ENCODE results near the gene SNX14.
A peak's percentile ranks its signal among the peaks of the same experiment; 100 is the strongest.
"Not testable (repeated sequence)": the region's sequence is repeated elsewhere in the genome, so short reads cannot be mapped to it uniquely, and the experiment has no call there.

Gene SNX14

DNA sequence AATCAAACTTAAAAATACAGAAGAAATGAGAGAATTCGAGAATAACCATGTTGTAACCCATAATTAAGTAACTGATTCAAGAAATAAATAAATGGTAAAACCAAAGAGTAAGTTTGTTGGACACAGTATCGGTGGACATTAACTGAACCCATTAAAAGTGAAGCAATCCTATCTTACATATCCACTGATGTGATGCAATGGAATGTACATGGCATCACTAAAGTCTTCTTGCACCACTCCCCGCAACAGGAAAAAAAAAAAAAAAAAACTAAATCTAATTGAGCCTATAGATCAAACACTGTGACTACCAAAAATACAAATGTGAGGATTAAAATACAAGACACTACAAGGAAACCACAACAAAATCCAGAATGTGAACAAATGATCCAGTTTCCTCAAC is 7.9 kb downstream of the SNX14 start:
- no peak for DNase-seq

DNA sequence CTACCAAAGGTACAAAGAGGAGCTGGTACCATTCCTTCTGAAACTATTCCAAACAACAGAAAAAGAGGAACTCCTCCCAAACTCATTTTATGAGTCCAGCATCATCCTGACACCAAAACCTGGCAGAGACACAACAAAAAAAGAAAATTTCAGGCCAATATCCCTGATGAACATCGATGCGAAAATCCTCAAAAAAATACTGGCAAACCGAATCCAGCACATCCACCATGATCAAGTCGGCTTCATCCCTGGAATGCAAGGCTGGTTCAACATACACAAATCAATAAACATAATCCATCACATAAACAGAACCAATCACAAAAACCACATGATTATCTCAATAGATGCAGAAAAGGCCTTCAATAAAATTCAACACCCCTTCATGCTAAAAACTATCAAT is 10.8 kb downstream of the SNX14 start:
- not testable (repeated sequence) for DNase-seq

DNA sequence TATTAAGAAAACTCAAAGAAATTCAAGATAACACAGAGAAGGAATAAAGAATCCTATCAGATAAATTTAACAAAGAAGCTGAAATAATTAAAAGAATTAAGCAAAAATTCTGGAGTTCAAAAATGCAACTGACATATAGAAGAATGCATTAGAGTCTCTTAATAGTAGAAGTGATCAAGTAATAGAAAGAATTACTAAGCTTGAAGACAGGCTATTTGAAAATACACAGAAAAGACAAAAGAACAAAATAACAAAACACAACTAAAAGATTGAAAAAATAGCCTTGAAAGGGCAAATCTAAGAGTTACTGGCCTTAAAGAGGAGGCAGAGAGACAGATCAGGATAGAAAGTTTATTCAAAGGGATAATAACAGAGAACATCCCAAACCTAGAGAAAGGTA is 12.1 kb downstream of the SNX14 start:
- DNase-seq: no peak

DNA sequence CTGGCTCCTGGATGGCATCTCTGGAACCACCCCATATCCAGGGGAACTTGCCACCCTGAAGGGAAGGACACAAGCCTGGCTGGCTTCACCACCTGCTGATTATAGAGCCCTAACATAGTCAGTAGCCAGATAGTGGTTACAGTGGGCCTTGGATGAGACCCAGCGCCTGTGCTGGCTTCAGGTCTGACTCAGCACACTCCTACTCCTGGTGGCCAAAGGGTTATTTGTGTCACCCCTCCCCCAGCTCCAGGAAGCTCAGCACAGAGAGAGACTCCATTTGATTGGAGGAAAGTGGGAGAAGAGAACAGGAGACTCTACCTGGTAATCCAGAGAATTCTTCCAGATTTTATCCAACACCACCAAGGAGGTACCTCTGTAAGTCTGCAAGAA is 12.8 kb downstream of the SNX14 start:
- no peak for DNase-seq

DNA sequence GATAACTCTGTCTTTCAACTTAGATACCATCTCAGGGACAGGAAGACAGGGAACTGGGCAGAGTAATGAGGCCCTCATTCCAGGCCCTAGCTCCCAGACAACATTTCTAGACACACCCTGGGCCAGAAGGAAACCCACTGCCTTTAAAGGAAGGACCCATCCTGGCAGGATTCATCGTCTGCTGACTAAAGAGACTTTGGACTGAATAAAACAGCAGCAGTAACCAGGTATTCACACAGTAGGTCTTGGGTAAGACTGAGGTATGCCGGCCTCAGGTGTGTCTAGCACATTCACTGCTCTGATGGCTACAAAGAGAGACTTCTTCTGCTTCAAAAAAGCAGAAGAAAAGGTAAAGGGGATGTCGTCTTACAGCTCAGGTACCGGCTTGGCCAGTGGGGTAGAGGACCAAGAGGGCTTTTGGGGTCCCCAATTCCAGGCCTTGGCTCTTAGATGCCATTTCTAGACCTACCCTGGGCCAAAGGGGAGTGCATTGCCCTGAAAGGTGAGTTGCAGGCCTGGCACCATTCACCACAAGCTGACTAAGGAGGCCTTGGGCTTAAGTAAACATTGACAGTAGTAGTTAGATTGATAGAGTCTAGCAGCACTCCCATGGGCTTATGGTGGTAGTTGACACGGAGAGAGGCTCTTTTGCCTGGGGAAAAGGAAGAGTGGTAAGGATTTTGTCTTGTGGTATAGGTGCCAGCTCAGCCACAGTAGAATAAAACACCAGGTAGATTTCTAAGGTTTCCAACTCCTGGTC is 13.4 kb downstream of the SNX14 start:
- DNase-seq: no peak

DNA sequence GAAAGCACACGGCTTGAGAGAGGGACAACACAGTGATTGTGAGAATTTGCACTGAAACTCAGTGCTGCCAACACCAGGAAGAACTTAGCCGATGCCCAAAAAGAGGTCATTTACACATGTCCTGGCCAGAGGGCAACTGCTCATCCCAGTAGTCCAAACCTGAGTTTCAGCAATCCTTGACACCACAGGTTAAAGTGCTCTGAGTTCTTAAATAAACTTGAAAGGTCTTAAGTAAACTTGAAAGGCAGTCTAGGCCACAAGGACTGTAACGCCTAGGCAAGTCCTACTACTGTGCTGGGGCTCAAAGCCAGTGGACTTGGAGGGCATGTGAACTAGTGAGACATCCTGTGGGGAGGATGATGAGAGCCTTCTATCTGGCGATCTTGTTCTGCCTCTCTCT is 14.1 kb downstream of the SNX14 start:
- DNase-seq: no peak

DNA sequence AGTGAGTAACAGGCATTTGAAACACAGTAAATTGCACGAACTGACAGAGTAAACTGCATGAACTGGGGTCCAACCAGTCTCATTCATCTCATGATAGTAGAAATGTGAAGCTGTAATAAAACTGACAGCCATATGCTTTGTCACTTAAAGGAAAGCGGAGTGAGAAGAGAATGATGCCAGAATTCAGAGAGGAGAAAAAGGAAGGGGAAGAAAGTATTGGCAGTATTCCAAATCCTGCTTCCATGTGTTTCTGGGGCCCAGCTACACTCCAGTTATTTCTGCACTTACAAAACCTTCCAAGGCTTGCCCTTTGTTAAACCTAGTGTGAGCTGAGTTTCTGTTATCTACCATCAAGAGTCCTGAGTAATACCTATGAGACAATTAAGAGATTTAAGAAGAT is 17.2 kb downstream of the SNX14 start:
- peak; percentile 7 to 26 for DNase-seq

DNA sequence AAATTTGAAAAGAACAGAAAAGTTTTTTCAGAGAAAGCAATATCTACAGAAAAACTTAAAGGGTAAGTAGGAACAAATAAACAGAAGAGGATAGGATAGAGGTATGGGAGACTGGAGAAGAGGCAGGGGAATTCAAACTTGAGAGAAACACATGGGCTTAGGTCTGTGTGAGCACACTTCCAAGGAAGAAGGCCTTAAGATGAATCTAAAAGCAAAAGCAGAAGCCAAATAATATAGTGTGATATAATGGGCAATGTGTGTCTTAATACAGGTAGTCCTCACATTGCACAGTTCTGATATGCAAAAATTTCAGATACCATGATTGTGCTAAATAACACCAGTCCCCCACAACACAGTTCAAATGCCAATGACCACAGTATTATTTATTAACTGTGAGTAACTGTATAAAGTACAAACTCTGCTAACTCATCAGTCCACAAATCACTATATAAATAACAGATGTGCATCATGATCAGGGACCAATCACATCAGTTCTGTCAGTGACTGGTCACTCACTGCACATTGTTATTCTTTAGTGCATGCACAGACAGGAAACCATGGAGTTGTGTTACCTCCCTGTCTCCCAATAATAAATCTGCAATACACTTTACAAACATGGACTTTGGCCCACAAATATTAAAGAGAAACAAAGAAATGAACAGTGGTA is 18.6 kb downstream of the SNX14 start:
- no peak for DNase-seq

DNA sequence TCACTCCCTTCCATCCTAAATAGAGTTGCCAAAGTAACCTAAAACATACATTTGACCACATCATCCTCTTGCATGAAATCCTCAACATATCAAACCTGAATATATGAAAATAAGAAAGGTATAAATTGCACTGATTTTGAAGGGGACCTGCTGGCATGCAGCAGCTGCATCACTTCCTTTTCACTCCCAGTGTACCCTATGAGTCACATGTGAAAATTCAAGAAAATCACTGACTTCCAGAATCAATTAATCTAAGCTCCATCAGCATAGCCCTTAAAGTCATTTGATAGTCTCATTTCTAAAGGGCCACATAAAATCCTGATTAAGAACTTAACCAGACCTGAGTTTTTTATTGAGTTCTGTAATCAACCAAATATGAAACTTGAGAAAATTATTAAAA is 24.3 kb downstream of the SNX14 start:
- DNase-seq: no peak

DNA sequence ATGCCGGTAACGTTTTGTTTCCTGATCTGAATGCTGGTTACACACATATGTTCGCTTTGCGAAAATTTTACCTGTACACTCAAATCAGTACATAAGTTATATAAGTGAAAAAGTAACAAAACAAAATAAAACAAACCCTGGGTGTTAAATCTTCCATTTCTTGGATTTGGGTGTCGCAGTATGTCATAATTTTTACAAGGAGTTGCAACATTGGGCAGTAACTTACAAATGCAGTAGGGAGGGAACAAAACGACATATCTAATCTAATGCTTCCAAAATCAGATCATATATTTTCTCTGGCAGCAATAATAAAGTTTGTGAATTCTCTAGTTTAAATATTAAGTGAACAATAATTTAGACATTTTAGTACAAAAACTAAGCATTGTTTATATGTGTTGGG is 25.2 kb downstream of the SNX14 start:
- no peak for DNase-seq

DNA sequence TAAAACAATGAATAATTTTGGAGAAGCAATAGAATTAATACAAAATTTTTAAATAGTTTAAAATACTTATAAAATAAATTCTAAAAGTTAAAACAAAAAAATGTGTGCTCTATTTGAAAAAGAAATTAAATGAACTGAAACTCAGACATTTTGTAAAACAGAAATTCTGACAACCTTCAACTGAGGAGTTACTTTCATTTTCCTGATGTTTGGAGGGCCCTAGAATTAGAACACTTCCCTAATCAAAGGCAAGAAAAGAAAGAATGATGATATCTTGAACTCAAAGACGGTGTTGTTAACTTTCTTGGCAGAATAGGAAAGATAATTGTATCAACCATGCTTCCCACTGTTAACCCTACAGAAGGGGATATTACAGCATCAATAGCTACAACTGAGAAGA is 27.9 kb downstream of the SNX14 start:
- DNase-seq: no peak

DNA sequence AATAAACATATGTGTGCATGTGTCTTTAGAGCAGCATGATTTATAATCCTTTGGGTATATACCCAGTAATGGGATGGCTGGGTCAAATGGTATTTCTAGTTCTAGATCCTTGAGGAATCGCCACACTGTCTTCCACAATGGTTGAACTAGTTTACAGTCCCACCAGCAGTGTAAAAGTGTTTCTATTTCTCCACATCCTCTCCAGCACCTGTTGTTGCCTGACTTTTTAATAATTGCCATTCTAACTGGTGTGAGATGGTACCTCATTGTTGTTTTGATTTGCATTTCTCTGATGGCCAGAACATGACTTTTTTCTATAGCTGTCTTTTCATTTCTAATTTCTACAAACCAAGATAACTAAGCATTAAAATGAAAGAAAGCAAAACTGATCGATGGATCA is 29.4 kb downstream of the SNX14 start:
- DNase-seq: not testable (repeated sequence)

DNA sequence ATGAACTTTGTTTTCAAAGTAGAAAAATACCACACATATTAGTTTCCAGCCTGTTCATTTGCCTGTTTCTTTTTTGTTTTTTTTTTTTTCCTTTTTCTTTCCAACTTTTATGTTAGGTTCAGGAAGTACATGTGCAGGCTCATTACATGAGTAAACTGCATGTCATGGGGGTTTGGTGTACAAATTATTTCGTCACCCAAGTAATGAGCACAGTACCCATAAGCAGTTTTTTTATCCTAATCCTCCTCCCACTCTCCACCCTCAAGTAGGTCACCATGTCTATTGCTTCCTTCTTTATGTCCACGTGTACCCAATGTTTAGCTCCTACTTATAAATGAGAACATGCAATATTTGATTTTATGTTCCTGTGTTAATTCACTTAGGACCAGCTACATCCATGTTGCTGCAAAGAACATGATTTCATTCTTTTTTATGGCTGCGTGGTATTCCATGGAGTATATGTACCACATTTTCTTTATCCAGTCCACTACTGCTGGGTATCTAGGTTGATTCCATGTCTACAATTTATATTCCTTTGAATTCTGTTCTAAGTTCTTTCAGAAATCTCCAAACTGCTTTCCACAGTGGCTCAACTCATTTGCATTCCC is 31.8 kb downstream of the SNX14 start:
- DNase-seq: no peak

DNA sequence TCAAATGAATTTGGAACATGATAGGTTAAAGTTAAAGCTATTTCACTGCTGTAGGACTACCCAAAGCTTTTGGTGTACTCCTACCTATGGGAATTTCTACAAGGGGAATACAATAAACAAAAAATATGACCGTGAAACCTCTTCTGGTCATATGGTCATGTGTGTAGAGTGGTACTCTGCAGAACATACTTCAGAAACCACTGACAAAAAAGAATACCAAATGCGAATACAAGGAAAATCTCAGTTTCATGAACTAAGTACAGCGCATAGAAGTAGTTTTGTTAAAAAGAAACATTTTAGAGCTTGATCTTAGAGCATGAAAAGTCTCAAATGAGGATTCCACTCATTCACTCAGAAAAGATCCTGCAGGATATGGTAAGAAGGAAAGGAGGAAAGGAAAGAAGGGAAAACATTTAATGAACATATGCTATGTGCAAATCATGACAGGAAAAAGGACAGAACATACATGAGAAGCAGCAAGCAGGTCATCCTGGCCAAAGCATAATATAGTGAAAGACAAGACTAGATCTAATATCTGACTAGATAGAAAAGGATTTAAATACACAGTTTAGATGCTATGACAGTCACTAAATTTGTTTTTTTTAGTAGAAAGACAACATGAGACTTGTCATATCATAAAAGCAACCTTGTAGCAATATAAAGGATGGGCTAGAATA is 36.5 kb downstream of the SNX14 start:
- no peak for DNase-seq

DNA sequence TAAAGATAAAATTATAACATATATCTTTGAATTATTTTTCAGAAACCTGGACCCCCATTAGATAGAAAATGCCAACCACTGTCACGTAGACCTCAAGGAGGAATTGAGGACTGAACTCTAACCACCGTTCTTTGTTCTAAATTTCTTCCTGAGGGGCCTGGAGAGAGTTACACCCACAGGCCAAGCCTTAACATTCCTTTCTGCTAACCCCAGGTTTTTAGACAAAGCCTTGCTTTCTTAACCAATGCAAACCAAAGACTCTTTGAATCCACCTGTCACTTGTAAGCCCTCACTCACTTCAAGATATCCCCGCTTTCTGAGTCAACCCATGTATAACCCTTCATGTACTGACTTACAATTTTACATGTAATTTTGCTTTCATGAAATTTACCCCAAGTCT is 41.0 kb downstream of the SNX14 start:
- DNase-seq: no peak

DNA sequence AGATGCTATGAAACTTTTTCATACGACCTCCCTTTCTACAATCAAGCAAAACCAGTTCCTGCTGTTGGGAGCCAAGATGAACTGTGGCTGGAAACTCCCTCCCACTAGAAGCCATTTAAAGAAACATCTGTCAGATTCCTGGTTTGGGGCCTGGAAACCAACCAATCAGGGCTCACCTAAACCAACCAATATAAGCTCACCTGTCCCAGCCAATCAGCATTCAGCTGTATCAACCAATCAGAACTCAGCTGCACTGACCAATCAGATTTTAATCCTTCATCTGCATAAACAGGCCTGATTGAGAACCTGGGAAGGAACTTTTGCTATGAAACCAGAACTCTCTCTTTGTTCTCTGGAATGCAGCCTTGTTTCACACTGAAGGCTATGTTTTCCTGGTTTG is 42.4 kb downstream of the SNX14 start:
- DNase-seq: no peak

DNA sequence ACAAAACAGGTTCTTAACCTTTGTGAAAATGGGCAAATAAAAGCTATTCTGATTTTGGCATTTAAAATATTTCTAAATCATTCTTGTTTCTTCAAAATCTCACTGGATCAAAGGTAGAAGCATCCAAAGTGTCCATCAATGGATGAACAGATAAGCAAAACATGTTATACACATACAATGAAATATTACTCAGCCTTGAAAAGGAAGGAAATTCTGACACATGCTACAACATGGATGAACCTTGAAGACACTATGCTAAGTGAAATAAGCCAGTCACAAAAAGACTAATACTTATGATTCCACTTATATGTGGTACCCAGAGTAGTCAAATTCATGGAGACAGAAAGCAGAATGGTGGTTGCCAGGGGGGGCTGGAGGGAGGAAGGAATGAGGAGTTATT is 45.9 kb downstream of the SNX14 start:
- DNase-seq: no peak

DNA sequence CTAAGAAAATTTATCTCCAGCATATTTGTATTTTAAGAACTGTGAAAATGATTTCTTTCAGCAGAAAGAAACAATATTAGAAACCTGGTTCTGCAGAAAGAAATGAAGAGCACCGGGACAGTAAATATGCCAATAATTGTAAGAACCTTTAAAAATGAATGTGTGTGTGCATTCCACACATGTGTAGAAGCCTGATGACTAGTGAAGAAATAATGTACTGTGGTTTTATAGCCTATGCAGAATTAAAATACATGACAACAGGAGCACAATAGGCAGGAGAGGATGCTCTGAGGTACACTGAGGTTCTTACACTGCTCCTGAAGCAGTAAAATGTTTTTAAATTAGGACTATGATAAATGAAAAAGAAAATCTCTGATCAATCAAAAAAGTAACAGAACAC is 48.9 kb downstream of the SNX14 start:
- DNase-seq: no peak

DNA sequence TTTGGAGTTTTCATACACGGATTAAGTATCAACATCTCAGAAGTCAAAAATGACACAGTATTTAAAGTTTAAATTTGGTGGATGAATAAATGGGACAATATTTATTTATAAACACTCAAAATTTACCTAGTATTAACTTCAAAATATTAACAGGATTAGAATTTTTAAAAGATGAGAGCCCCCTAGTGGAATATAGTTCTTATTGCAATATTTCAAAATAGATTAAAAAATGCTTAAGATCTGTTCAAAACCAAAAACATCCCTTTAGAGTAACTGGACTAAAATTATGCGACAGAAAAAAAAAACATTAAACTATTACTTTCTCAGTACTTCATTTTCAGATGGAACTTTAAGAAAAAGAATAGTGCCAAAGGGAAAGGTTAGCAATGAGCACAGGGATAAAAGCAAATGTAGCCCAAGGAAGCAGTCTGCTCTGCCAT is 56.6 kb downstream of the SNX14 start:
- DNase-seq: peak; percentile 29 to 63

DNA sequence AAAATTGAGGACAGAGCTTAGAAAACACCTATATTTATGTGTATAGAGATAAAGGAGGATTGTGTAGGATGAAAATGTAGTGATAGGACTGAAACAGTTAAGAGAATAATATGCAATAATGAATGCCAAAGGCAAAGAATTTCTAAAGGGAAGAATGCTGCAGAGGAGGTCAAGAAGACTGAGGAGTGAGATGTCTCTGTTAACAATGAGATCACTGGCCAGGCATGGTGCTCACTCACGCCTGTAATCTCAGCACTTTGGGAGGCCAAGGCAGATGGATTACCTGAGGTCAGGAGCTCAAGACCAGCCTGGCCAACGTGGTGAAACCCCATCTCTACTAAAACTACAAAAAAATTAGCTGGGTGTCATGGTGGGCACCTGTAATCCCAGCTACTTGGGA is 69.4 kb downstream of the SNX14 start:
- not testable (repeated sequence) for DNase-seq

DNA sequence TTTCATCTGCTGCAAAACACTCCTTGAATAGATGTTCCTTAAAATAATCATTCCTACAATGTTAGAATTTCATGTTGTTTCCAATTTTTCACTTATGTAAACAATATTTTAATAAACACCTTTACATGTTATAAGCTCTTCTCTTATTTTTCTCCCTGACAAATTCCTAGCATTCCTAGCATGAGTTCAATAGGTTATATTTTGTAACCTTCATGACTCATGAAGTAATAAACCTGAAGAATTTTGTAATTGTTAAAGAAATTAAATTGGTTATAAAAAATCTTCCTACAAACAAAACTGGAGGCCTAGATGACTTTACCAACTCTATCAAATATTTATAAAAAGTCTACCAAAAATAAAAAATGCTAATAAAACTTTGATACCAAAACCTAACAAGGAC is 77.5 kb downstream of the SNX14 start:
- no peak for DNase-seq

DNA sequence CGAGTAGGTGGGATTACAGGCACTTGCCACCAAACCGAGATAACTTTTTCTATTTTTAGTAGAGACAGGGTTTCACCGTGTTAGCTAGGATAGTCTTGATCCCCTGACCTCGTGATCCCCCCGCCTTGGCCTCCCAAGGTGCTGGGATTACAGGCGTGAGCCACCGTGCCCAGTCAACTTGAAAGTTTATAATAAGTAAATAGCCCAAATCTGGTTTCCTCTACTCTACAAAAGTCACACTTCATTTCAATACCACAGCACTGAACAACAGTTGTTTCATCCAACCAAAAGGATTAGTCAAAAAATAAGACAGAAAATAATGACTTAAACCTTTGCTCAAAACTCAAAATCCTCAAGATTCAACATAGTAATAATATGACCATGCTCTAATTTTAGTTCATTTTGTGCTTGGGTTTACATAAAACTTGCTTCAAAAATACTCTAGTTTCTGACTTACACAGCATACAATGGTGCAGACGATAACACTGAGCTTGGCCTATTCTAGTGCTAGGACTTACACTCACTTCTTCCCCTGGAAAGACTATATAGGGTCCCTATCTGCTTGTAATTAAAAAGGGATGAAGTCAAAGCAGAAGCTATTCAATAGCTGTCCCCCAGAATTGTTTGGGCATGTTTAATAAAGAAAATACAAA is 87.1 kb downstream of the SNX14 start:
- DNase-seq: no peak

DNA sequence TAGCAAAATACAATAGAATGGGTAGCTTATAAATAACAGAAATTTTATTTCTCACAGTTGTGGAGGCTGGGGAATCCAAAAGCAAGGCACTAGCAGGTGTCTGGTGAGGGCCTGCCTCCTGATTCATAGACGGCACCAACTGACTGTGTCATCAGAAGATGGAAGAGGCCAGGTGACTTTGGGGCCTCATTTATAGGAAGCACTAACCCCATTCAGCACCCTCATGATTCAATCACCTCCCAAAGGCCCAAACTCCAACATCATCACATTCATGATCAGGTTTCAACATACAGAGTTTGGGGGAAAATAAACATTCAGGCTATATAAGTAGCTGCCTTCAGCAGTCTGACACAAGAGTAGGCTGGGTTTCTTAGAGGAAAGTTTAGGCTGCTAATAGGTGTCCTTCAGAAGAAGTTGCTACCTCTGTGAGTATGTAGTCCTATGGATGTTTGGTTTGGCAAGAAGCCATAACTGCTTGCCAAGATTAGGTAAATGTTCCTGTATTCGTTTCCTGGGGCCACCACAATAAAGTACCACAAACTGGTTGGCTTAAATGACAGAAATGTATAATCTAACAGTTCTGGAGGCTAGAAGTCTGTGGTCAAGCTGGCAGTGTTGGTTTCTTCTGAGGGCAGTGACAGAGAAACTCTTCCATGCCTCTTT is 94.9 kb downstream of the SNX14 start:
- no peak for DNase-seq

Measured in Kasumi-1 (cell line).